SK-N-SH (cell line): ENCODE data around the gene WDR75.

ENCODE experiments used
- CTCF ChIP-seq: fragments of 200-600 bp; sonication (generic); IDR thresholded peaks from 2 replicates; pipeline ENCODE4 v1.6.1; 2017; ENCODE audit warnings: antibody characterized with exemption, mild to moderate bottlenecking, moderate library complexity
- TEAD4 ChIP-seq: IDR thresholded peaks from 2 replicates; pipeline ENCODE4 v1.4.0; 2012; ENCODE audit warnings: mild to moderate bottlenecking, borderline replicate concordance; ENCODE audit not compliant: insufficient read depth
- USF2 ChIP-seq: fragments of 150-350 bp; IDR thresholded peaks from 2 replicates; pipeline ENCODE4 v1.6.1; 2017; ENCODE audit warnings: antibody characterized with exemption, low read length, low read depth, borderline replicate concordance
- YY1 ChIP-seq: IDR thresholded peaks from 2 replicates; pipeline ENCODE4 v1.4.0; 2012; ENCODE audit warnings: low read depth, mild to moderate bottlenecking

GRCh38 chr2:189394525-189394924, 46.7 kb upstream of the WDR75 start:
- TF ChIP-seq CTCF: no peak
- TF ChIP-seq YY1: no peak
- TF ChIP-seq USF2: no peak
- TF ChIP-seq TEAD4: no peak
